AG20443 (cell line): ENCODE measurements around the gene C10orf90.

ENCODE experiments used
- DNase-seq: peaks from one replicate; pipeline ENCODE4 v3.0.0; 2012; ENCODE audit warnings: low spot score, mixed read lengths

The C10orf90 gene

GRCh38 chr10:126502441-126502840, 168.1 kb downstream of the C10orf90 start:
- DNase-seq = peak; percentile 34

GRCh38 chr10:126501828-126502227, 168.7 kb downstream of the C10orf90 start:
- DNase-seq = no peak

DNA sequence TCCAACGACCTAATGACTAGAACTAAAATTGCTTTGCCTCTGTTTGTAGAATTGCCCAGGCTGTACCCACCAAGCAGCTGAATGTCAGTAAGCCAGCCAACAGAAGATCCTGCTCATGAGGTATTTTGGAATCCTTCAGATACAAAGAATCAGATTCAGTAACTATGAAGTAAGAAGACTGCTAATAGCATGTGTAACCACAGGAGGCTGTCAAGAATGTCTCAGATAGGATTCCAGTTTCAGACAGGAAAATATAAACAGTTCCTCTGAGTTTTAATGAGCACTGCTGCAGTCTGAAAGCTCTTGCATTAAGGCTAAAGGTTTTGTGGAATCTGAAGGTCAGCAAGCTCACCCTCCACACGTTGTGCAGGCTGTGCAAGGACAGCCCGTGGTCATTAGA, 169.6 kb downstream of the C10orf90 start:
- DNase-seq = peak; percentile 55

DNA sequence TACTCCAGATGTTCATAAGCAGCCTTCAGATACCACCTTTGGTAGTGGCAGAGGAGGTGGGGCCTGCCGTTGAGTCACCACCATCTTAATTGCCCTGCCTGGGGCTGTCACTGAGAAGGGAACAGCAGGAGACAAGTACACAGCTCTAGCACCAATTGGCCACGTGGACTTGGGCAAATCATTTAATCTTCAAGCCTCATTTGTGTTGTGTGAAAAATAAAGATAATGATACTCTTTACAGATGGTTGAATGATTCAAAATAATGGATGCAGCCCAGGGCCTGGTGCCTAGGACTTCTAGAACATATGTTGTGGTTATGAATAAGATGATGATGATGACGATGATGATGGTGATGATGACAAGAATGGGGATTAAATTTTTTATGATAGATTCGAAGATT, 170.3 kb downstream of the C10orf90 start:
- no peak for DNase-seq

DNA sequence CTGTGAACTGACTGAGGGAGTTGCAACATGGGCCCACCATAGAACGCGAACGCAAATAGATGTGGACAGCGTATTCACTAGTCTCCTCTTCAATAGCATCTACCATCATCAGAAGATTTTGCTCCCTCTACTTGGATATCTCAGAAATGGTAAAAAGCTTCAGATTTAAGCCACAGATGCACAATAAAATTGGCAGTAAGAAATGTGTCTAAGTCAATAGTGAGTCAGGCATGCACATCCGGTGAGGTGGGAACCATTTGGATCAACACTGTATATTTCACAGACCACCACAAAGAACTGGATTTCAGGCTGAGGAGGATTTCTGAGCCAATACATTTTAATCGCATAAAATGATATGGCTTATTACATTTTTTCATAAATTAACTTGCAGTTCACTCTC, 170.7 kb downstream of the C10orf90 start:
- DNase-seq = no peak

- DNase-seq = no peak
These were observed 172.8 kb downstream of the C10orf90 start for GRCh38 chr10:126497672-126498071.

GRCh38 chr10:126496771-126497545, 173.5 kb downstream of the C10orf90 start:
- DNase-seq = no peak

- DNase-seq = no peak
These were observed 179.0 kb downstream of the C10orf90 start for GRCh38 chr10:126491476-126491875.

GRCh38 chr10:126481181-126481580, 189.3 kb downstream of the C10orf90 start:
- no peak for DNase-seq

DNA sequence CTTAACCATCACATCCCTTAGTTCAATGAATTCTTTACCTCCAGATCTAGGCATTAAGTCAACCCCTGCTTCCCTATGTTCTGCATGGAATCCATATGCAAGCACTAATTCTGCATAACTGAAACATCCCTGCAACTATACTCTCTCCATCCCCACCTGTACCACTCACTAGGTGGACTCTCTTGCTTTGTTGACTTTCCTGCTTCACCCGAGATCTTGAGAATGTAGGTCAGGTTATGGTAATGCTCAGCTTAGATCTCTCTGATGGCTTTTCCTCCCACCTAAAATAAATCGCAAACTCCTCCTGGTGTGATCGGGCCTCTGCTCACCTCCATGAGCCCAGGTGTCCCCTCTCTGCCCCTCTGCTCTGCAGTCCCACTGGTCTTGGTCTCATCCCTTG, 189.8 kb downstream of the C10orf90 start:
- DNase-seq = no peak

- DNase-seq = no peak
These were observed 191.1 kb downstream of the C10orf90 start for GRCh38 chr10:126479280-126479895.

GRCh38 chr10:126478546-126478945, 191.9 kb downstream of the C10orf90 start:
- DNase-seq = no peak

DNA sequence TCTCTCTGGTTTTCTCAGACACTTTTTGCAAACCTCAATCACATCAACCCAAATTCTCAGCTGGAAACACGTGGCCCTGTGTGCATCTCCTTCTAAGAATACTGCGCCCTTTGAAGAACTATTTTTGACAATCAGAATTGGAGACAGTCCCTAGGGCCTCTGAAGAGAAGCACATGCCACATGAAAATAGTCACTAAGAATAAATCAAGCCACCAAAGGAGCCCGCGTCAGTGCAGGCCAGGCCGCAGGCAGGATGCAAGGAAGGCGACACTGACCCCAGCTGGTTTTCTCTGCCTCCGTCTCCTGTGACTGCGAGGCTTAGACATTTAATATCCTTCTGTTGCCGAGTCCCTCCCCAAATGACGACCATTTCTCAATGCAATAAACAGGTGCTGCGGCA, 194.2 kb downstream of the C10orf90 start:
- no peak for DNase-seq

- peak; percentile 29 for DNase-seq
These were observed 195.3 kb downstream of the C10orf90 start for GRCh38 chr10:126475074-126475691.

GRCh38 chr10:126474031-126474430, 196.5 kb downstream of the C10orf90 start:
- DNase-seq = no peak

GRCh38 chr10:126470991-126471390, 199.5 kb downstream of the C10orf90 start:
- no peak for DNase-seq

DNA sequence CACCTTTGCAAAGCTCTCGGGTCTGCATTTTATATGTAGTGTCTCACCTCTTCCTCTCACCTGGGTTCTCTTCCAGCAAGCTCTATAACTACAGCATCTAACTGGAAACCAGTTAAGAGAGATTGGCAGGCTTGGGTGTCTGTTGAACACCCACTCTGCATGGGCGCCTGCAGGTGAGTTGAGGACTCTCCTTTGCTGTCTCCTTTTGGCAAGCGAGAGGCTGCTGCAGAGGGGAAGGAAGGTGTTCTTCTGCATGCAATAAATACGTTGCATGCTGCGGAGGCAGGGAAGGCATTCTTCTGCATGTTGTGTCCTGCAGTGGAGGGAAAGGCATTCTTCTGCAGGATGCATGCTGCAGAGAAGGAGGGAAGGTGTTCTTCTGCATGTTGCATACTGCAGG, 200.8 kb downstream of the C10orf90 start:
- no peak for DNase-seq

DNA sequence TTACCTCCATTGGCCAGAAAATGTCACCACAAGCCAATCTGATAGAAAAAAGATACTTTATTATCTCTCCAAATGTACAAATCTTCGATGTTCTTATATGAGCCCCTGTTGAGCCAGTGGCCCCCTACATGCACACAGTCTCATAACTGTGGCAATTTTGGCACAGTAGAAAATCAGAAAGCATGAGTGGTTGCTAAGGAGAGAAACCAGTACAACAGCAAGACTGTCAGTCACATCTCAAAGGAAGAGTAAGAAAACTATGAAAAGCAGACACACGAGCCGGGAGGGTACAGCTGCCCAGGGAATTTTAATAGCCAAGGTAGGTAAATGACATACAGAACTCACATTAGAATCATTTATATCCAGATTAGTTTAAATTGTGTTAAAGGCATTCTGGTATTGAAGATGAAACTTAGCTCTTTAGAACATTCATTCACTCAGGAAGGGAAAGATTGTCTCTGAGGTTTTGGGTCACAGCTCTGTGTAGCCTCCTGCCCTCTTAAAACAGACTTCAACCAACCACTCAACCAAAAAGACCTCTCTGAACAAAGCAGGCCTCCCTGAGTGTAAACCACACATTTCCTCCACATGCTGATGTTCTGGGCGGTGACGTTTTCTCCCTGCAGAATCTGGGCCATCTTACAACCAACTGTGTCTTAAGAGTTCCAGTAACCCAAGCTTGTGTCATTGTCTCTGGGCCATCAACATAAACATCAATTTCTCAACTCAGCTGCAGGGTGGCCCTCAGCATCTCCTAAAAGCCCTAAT, 201.4 kb downstream of the C10orf90 start:
- DNase-seq = peak; percentile 58

DNA sequence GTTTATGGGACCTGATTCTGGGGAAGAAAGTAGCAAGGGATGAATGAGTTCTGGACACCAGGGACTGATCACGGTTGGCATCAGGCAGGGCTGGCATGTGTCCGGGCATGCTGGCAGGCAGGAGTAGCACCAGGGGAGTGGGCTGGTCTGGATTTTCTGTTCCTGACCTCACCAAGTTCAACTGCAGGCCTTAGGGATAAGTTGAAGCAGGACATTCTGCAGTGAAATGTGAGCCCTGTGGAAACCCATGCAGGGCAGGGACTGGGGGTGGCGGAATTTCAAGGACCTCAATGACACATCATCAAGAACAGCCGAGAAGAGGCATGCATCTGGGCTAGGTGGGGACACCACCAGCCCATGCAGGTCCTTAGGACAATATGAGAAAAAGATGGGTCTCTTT, 202.0 kb downstream of the C10orf90 start:
- DNase-seq = no peak

DNA sequence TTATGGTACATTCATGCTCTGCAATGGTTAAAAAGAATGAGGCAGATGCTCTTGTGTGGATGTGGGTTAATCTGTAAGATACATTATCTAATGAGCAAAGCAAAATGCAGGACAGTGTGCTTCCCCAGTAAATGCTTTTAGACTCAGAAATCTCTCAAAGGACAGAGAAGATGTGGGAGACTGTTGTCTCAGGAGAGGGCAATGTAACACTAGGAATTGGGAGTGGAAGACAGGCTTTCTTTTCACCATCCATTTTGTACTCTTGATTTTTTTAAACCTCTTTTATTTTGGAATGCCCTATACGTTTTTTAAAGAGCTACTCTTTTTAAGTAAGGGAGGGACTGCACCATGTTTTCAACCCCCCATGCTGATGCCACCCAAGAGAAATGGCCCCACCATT, 204.7 kb downstream of the C10orf90 start:
- no peak for DNase-seq

GRCh38 chr10:126463286-126463685, 207.2 kb downstream of the C10orf90 start:
- DNase-seq = no peak

GRCh38 chr10:126461289-126461940, 209.1 kb downstream of the C10orf90 start:
- no peak for DNase-seq
